Uterus (tissue), 4 donors: Measurements from ENCODE around the gene LAPTM5. TPM values are rescaled to one million over a fixed set of nuclear protein-coding genes. Genes with fewer than 3 reads are reported as not detected.

Experiments
- DNase-seq, 2 donors: peaks; one replicate each; pipeline ENCODE4 v3.0.0-alpha.2; 2019 to 2020
- H3K27ac ChIP-seq, 2 donors: fragments of 200-600 bp; sonication (generic); 1 replicate in 1 of 2; 2 replicates in 1 of 2; pipeline ENCODE4 v1.5.1; 2016 to 2018
- H3K27me3 ChIP-seq, 2 donors: fragments of 200-600 bp; sonication (generic); one replicate each; pipeline ENCODE4 v1.5.1; 2018 to 2019; ENCODE audit warnings: control low read depth in 1 of 2
- H3K36me3 ChIP-seq, 2 donors: fragments of 200-600 bp; sonication (generic); one replicate each; pipeline ENCODE4 v1.5.1; 2019; ENCODE audit warnings: control low read depth in 1 of 2
- H3K4me1 ChIP-seq, 2 donors: fragments of 200-600 bp; sonication (generic); one replicate each; pipeline ENCODE4 v1.5.1; 2018 to 2019; ENCODE audit warnings: control low read depth in 1 of 2
- H3K4me3 ChIP-seq, 2 donors: fragments of 200-600 bp; sonication (generic); 1 replicate in 1 of 2; 2 replicates in 1 of 2; pipeline ENCODE4 v1.5.1; 2018 to 2019; ENCODE audit warnings: mild to moderate bottlenecking in 1 of 2
- H3K9me3 ChIP-seq, 2 donors: fragments of 200-600 bp; sonication (generic); one replicate each; pipeline ENCODE4 v1.5.1; 2019; ENCODE audit warnings: control low read depth in 1 of 2
- CTCF ChIP-seq, 4 experiments: fragments of 200-600 bp in 2 of 4; fragments of 450-650 bp in 2 of 4; sonication (generic) in 2 of 4; IDR thresholded peaks; one replicate each; pipeline ENCODE4 v1.5.1; 2016 to 2019; ENCODE audit warnings: antibody characterized with exemption in 4 of 4, mild to moderate bottlenecking in 2 of 4, moderate library complexity in 1 of 4
- POLR2A ChIP-seq, 2 donors: fragments of 450-650 bp; IDR thresholded peaks; one replicate each; pipeline ENCODE4 v1.6.1; 2016; ENCODE audit warnings: antibody characterized with exemption in 2 of 2, mild to moderate bottlenecking in 1 of 2, moderate library complexity in 1 of 2
- intact Hi-C: fragments of 100-400 bp; cut with DNase I; formaldehyde crosslinking; loops from one replicate; pipeline ENCODE4 v1.15.1; 2023; ENCODE audit warnings: low total_unique reads
- total RNA-seq, 4 donors: library from RNA; depleted of rRNA in 3 of 4; stranded (reverse); fragments of >200 nt in 3 of 4; gene quantifications; one replicate each; pipeline versions ENCODE4 v1.1.0 to v1.2.4, GENCODE V29; 2014 to 2023
- donor health status: DM: yes; HTN: yes; CAD: no.

Gene LAPTM5
- total RNA-seq, 4 donors from 2014 or later, result 6.1 to 76.8 (median 15.8) TPM

- H3K4me3 ChIP-seq, result no peak overlapping the region
- no peaks in the 10 kb centered on the region for H3K36me3 ChIP-seq
- intact Hi-C loops, result loop anchor here (5.0 kb wide), 1 partner anchor 174 kb away; no protein-coding TSS in a partner anchor
- no peaks in the 10 kb centered on the region for H3K9me3 ChIP-seq
- H3K27ac ChIP-seq, result peak overlapping the region; percentile 89 to 90
- H3K27me3 ChIP-seq, result no peaks in the 10 kb centered on the region
- peaks cover 21 to 32% of the 10 kb centered on the region in 2 donors for H3K4me1 ChIP-seq
- DNase-seq, result no peak
- TF ChIP-seq CTCF (IDR thresholded peaks at IDR 0.05), result no peak
- TF ChIP-seq POLR2A (IDR thresholded peaks at IDR 0.05), result no peak
Observed at GRCh38 chr1:30701258-30701633, 56.3 kb downstream of the LAPTM5 start.

GRCh38 chr1:30700528-30701257, 56.9 kb downstream of the LAPTM5 start:
- Histone ChIP-seq H3K9me3 (no peaks in the 10 kb centered on the region), H3K36me3 (no peaks in the 10 kb centered on the region), H3K4me1 (peaks cover 21 to 37% of the 10 kb centered on the region in 2 donors), H3K4me3 (no peak overlapping the region), H3K27ac (peak overlapping the region; percentile 89 to 90), H3K27me3 (no peaks in the 10 kb centered on the region)
- TF ChIP-seq POLR2A (IDR thresholded peaks at IDR 0.05), result no peak
- no peak for TF ChIP-seq CTCF (IDR thresholded peaks at IDR 0.05)
- DNase-seq, result peak; percentile 78 to 96
- intact Hi-C loops, result loop anchor here (5.0 kb wide), 1 partner anchor 173 kb away; no protein-coding TSS in a partner anchor

GRCh38 chr1:30699762-30700161, 57.8 kb downstream of the LAPTM5 start:
- DNase-seq, result no peak
- no peak for TF ChIP-seq CTCF (IDR thresholded peaks at IDR 0.05)
- TF ChIP-seq POLR2A (IDR thresholded peaks at IDR 0.05), result no peak
- Histone ChIP-seq H3K4me1 (peaks cover 18 to 40% of the 10 kb centered on the region in 2 donors), H3K36me3 (no peaks in the 10 kb centered on the region), H3K27ac (peak overlapping the region; percentile 89 to 90), H3K9me3 (no peaks in the 10 kb centered on the region), H3K27me3 (no peaks in the 10 kb centered on the region), H3K4me3 (no peak overlapping the region)
- intact Hi-C loops, result loop anchor here (5.0 kb wide), 1 partner anchor 172 kb away; no protein-coding TSS in a partner anchor

- Histone ChIP-seq H3K4me1 (peaks cover 20 to 46% of the 10 kb centered on the region in 2 donors), H3K4me3 (no peak overlapping the region), H3K27me3 (no peaks in the 10 kb centered on the region), H3K36me3 (no peaks in the 10 kb centered on the region), H3K9me3 (no peaks in the 10 kb centered on the region), H3K27ac (peak overlapping the region; percentile 89 to 90)
- TF ChIP-seq POLR2A (IDR thresholded peaks at IDR 0.05) (no peak), CTCF (IDR thresholded peaks at IDR 0.05) (no peak)
- peak; percentile 31 to 55 for DNase-seq
- intact Hi-C loops, result no loop called here
Observed at GRCh38 chr1:30698401-30698981, 59.1 kb downstream of the LAPTM5 start.
